ENCODE data around the gene REPIN1. TPM values are rescaled to one million over a fixed set of nuclear protein-coding genes. Genes with fewer than 3 reads are reported as not detected.

REPIN1 gene
- total RNA-seq, 1 donor from 2014 or later = 93.5 TPM

DNA sequence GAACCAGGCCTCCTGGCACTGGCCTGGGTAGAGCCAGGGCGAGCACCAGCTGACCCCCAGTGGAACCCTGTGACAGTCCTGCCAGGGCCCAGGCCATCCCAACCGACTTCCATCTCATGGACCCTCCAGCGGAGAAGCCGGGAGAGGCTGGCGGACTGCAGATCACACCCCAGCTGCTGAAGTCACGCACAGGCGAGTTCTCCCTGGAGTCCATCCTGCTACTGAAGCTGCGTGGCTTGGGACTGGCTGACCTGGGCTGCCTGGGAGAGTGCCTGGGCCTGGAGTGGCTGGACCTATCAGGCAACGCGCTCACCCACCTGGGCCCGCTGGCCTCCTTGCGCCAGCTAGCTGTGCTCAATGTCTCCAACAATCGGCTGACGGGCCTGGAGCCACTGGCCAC lies 31.9 kb upstream of the REPIN1 start:
- DNase-seq (ENCODE audit: low spot score) (no peak), ATAC-seq (peak; percentile 4)

DNA sequence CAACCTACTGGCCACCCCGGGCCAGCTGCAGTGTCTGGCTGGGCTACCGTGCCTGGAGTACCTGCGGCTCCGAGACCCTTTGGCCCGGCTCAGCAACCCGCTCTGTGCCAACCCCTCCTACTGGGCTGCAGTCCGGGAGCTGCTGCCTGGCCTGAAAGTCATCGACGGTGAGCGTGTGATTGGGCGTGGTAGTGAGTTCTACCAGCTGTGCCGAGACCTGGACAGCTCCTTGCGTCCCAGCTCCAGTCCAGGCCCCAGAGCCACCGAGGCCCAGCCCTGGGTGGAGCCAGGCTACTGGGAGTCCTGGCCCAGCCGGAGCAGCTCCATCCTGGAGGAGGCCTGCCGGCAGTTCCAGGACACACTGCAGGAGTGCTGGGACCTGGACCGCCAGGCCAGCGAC lies 31.4 kb upstream of the REPIN1 start:
- ATAC-seq = peak; percentile 52
- DNase-seq (ENCODE audit: low spot score) = peak; percentile 82

DNA sequence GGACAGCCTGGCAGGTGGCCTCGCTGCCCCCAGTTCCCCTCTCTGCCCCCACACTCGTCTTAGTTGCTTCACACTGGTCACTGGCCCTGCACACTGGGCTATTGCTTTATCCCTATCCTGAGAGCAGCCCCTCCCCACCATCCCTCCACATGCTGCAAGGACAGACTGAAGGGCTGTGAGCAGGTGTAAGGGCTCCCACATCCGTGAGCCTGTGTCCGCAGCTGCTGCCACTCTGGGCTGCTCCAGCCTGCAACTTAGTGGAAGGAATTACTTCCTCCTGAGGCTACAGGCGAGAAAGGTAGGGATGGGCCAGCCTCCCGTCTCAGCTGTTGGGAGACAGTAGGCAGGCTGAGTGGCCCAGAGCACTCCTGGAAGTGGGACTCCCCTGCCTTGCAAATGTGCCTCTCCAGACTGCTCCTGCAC lies 31.0 kb upstream of the REPIN1 start:
- DNase-seq (ENCODE audit: low spot score) (no peak), ATAC-seq (no peak)

GRCh38 chr7:150338166-150338829 lies 30.3 kb upstream of the REPIN1 start:
- DNase-seq (ENCODE audit: low spot score) (no peak), ATAC-seq (no peak)

GRCh38 chr7:150339409-150339809 lies 29.2 kb upstream of the REPIN1 start:
- DNase-seq (ENCODE audit: low spot score) (no peak), ATAC-seq (no peak)

GRCh38 chr7:150340024-150340749 lies 28.4 kb upstream of the REPIN1 start:
- ATAC-seq = peak; percentile 50
- peak; percentile 85 for DNase-seq (ENCODE audit: low spot score)

GRCh38 chr7:150340875-150341262 lies 27.8 kb upstream of the REPIN1 start:
- ATAC-seq (no peak), DNase-seq (ENCODE audit: low spot score) (no peak)

- peak; percentile 68 for ATAC-seq
Measured at GRCh38 chr7:150341263-150342120, 27.1 kb upstream of the REPIN1 start, which contains the start of gene RARRES2. RARRES2 (minus strand) TSS chr7:150341629; CDS start chr7:150340609, 1,020 bp downstream.

GRCh38 chr7:150342121-150342408 lies 26.6 kb upstream of the REPIN1 start:
- no peak for DNase-seq (ENCODE audit: low spot score)

More at GRCh38 chr7:150341263-150342120, 27.1 kb upstream of the REPIN1 start, which contains the start of gene RARRES2:
- DNase-seq (ENCODE audit: low spot score) = peak; percentile 90

DNA sequence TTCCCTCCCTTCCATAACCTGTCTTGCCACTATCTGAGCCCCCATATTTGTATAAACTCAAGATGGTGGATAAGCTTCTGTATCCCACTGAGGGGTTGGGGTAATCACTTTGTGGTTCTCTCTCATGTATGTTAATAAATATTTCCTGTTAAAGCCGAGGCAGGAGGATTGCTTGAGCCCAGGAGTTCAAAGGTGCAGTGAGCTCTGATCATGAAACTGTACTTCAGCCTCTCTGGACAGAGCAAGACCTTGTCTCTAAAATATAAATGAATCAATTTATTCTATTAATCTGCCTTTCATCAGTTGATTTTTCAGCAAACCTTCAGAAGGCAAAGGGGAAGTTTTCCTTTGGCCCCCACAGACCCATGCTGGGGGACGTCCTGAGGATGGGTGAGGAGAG lies 25.4 kb upstream of the REPIN1 start:
- DNase-seq (ENCODE audit: low spot score) (no peak), ATAC-seq (peak; percentile 20)

More at GRCh38 chr7:150342121-150342408, 26.6 kb upstream of the REPIN1 start:
- ATAC-seq = no peak

- ATAC-seq (no peak), DNase-seq (ENCODE audit: low spot score) (no peak)
Measured at GRCh38 chr7:150344299-150344698, 24.3 kb upstream of the REPIN1 start.

DNA sequence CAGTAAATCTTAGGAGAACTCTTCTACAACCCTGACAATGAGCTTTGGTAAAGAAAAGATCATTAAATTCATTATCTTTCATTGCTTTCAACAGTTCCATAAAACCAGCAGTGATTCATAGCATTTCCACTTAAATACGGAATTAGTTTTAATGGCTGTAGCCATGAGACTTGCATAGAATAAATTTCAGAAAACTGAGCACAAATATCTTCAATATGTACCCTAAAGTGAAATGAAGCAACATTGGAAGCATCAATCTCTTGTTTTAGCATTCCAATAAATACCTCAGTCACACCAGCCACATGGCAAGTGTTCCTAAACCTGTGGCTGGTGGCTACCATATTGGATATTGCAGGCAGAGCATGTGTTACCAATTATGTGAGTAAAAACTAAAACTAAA lies 23.6 kb upstream of the REPIN1 start:
- DNase-seq (ENCODE audit: low spot score) (no peak), ATAC-seq (no peak)

GRCh38 chr7:150346922-150347321 lies 21.7 kb upstream of the REPIN1 start:
- DNase-seq (ENCODE audit: low spot score) = no peak
- no peak for ATAC-seq

- DNase-seq (ENCODE audit: low spot score) (no peak), ATAC-seq (no peak)
Measured at GRCh38 chr7:150351587-150352194, 16.9 kb upstream of the REPIN1 start.

DNA sequence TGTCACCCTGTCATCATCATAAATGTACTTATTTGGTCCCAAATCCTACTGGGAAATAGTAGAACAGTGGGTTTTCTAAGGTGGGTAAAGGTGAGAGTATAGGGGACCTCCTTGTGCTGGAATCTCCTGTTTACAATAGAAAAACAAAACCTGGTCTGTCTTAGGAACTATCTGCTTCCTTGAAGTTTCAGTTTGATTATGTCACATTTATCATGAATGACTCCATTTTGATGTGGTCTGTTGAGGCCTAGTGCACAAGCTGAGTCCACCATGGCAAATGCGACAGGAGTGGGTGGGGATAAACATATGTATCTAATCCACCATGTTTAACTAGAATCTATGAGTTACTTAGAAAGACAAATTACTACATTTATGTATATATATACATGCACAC lies 13.0 kb upstream of the REPIN1 start:
- ATAC-seq = peak; percentile 4

GRCh38 chr7:150356265-150356897 lies 12.2 kb upstream of the REPIN1 start:
- ATAC-seq (peak; percentile 43), DNase-seq (ENCODE audit: low spot score) (no peak)

More for the DNA sequence above, 13.0 kb upstream of the REPIN1 start:
- DNase-seq (ENCODE audit: low spot score) = no peak

DNA sequence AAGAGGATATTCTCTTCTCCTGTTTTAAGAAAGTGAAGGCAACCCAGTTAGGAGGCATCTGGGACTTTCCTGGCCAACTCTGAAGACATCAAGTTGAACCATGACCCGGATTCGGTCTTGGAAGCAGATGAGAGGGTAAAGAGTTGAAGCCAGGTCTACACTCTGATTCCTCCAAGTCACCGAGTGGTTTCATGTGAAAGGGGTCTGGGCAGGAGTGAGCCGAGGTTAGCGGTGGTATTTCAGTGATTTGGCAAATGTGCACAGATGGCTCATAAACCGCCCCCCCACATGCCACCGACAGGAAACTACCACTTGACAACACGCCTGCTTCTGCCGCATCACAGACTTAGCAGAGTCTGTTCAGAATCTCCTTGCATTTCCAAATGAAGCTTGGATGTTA lies 11.4 kb upstream of the REPIN1 start:
- DNase-seq (ENCODE audit: low spot score) (no peak), ATAC-seq (no peak)

- no peak for DNase-seq (ENCODE audit: low spot score)
- no peak for ATAC-seq
Measured at GRCh38 chr7:150357771-150358427, 10.7 kb upstream of the REPIN1 start.

GRCh38 chr7:150358433-150358832 lies 10.2 kb upstream of the REPIN1 start:
- DNase-seq (ENCODE audit: low spot score) (no peak), ATAC-seq (no peak)

DNA sequence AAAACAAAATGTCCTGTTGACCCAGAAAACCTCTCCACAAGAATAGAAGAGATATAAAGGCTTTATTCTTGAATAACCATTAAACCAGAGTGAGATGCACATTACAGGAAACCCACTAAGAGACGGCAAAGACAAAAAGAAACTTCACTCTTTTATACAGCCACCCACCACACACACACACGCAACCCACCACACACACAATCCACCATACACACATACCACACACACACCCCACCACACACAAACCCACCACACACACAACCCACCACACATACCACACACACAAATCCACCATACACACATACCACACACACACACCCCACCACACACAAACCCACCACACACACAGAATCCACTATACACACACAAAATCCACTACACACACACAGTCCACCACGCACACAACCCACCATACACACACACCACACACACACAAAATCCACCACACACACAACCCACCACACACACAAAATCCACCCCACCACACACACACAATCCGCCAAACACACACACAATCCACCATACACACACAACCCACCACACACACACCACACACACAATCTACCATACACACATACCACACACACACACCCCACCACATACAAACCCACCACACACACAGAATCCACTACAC lies 9.5 kb upstream of the REPIN1 start:
- DNase-seq (ENCODE audit: low spot score) = no peak
- ATAC-seq = no peak

Data from left lobe of liver (tissue), 2 donors.